OCI-LY3 (cell line): ENCODE results near the gene SLC4A9.

Experiments
- CTCF ChIP-seq: fragments of 200-600, 300-600 bp; sonication (generic); IDR thresholded peaks from 2 replicates; pipeline ENCODE4 v1.5.1; 2014; ENCODE audit warnings: antibody characterized with exemption, low read length, low read depth
- EZH2phosphoT487 ChIP-seq: fragments of 200-600 bp; shearing (Covaris generic); IDR thresholded peaks from 2 replicates; pipeline ENCODE4 v1.6.1; 2018; ENCODE audit warnings: antibody characterized with exemption, mixed run types, low read depth

- no peak for TF ChIP-seq CTCF
- no peak for TF ChIP-seq EZH2phosphoT487
These were observed 64.1 kb downstream of the SLC4A9 start for GRCh38 chr5:140424135-140424534.
